Neural cell (in vitro differentiated cells): ENCODE measurements around the gene SLC44A5.

Source experiments
- CTCF ChIP-seq: fragments of 450-650 bp; IDR thresholded peaks from 2 replicates; pipeline ENCODE4 v1.5.1; 2014; ENCODE audit warnings: antibody characterized with exemption, mild to moderate bottlenecking, moderate library complexity; ENCODE audit not compliant: poor library complexity, severe bottlenecking
- EP300 ChIP-seq: fragments of 450-650 bp; conservative IDR thresholded peaks from 2 replicates; pipeline ENCODE4 v1.6.1; 2014; ENCODE audit warnings: antibody characterized with exemption, mild to moderate bottlenecking, moderate library complexity; ENCODE audit not compliant: poor library complexity, severe bottlenecking
- EZH2 ChIP-seq: fragments of 200-600, 300-800 bp; shearing (Covaris generic), sonication (generic); IDR thresholded peaks from 2 replicates; pipeline ENCODE4 v1.6.1; 2014; ENCODE audit warnings: antibody characterized with exemption, low read length, borderline replicate concordance, mild to moderate bottlenecking; ENCODE audit not compliant: insufficient read depth, poor library complexity, severe bottlenecking
- POLR2AphosphoS5 ChIP-seq: IDR thresholded peaks from 2 replicates; pipeline ENCODE4 v1.6.1; 2012
- REST ChIP-seq: IDR thresholded peaks from 2 replicates; pipeline ENCODE4 v1.6.1; 2012; ENCODE audit warnings: borderline replicate concordance

- TF ChIP-seq REST = no peak
- no peak for TF ChIP-seq CTCF
- no peak for TF ChIP-seq EZH2
- TF ChIP-seq POLR2AphosphoS5 = no peak
- peak; percentile 49 for TF ChIP-seq EP300
Observed at GRCh38 chr1:75630004-75630594, 19.2 kb upstream of the SLC44A5 start.
